Neural progenitor cell (in vitro differentiated cells): ENCODE results near the gene ZSWIM6. TPM values are rescaled to one million over a fixed set of nuclear protein-coding genes. Genes with fewer than 3 reads are reported as not detected.

Source experiments
- DNase-seq: peaks from one replicate; pipeline ENCODE4 v3.0.0-alpha.2; 2016; ENCODE audit warnings: low spot score
- H2AFZ ChIP-seq: fragments of 200-600 bp; sonication (generic); replicated peaks from 2 replicates; pipeline ENCODE4 v1.6.1; 2016; ENCODE audit warnings: antibody characterized with exemption
- H3F3A ChIP-seq: fragments of 200-600 bp; sonication (generic); 2 replicates; pipeline ENCODE4 v1.6.1; 2016; ENCODE audit warnings: antibody characterized with exemption, low read depth
- H3K27ac ChIP-seq: fragments of 200-600 bp; sonication (generic); 2 replicates; pipeline ENCODE4 v1.5.1; 2016; ENCODE audit warnings: mild to moderate bottlenecking
- H3K27me3 ChIP-seq: fragments of 200-600 bp; sonication (generic); 2 replicates; pipeline ENCODE4 v1.6.1; 2016; ENCODE audit warnings: mild to moderate bottlenecking, moderate library complexity
- H3K36me3 ChIP-seq: fragments of 200-600 bp; sonication (generic); 2 replicates; pipeline ENCODE4 v1.5.1; 2016
- H3K4me1 ChIP-seq: fragments of 200-600 bp; sonication (generic); 2 replicates; pipeline ENCODE4 v1.6.1; 2016; ENCODE audit warnings: mixed run types
- H3K4me2 ChIP-seq: fragments of 200-600 bp; sonication (generic); 2 replicates; pipeline ENCODE4 v1.6.1; 2016
- H3K4me3 ChIP-seq: fragments of 200-600 bp; sonication (generic); 2 replicates; pipeline ENCODE4 v1.5.1; 2016
- H3K79me2 ChIP-seq: fragments of 200-600 bp; sonication (generic); 2 replicates; pipeline ENCODE4 v1.6.1; 2016; ENCODE audit warnings: low read depth
- H3K9ac ChIP-seq: fragments of 200-600 bp; sonication (generic); 2 replicates; pipeline ENCODE4 v1.6.1; 2016
- H3K9me3 ChIP-seq: fragments of 200-600 bp; sonication (generic); 2 replicates; pipeline ENCODE4 v1.5.1; 2016; ENCODE audit warnings: low read depth
- H4K20me1 ChIP-seq: fragments of 200-600 bp; sonication (generic); 2 replicates; pipeline ENCODE4 v1.6.1; 2016; ENCODE audit warnings: low read depth
- H3K27ac Mint-ChIP-seq: 3 replicates; pipeline ENCODE4 v1.8.0; 2021; ENCODE audit warnings: mixed read lengths
- H3K27me3 Mint-ChIP-seq: 2 replicates; pipeline ENCODE4 v1.8.0; 2022; ENCODE audit warnings: low read depth, mild to moderate bottlenecking, inconsistent platforms, moderate library complexity, mixed read lengths; ENCODE audit not compliant: insufficient read depth
- H3K36me3 Mint-ChIP-seq: 3 replicates; pipeline ENCODE4 v1.8.0; 2021; ENCODE audit warnings: mixed read lengths
- H3K4me1 Mint-ChIP-seq: 3 replicates; pipeline ENCODE4 v1.8.0; 2021; ENCODE audit warnings: mixed read lengths
- H3K4me3 Mint-ChIP-seq: 3 replicates; pipeline ENCODE4 v1.8.0; 2021; ENCODE audit warnings: mild to moderate bottlenecking, moderate library complexity, mixed read lengths
- H3K9me3 Mint-ChIP-seq: 3 replicates; pipeline ENCODE4 v1.8.0; 2020; ENCODE audit warnings: mixed read lengths
- EZH2 ChIP-seq: fragments of 200-600 bp; sonication (generic); IDR thresholded peaks from 2 replicates; pipeline ENCODE4 v1.6.1; 2017; ENCODE audit warnings: antibody characterized with exemption, mild to moderate bottlenecking, moderate library complexity
- EZH2phosphoT487 ChIP-seq: fragments of 200-600 bp; sonication (generic); IDR thresholded peaks from 2 replicates; pipeline ENCODE4 v1.6.1; 2017; ENCODE audit warnings: antibody characterized with exemption
- total RNA-seq: library from RNA; depleted of rRNA; stranded (reverse); fragments of >200 nt; gene quantifications from 2 replicates; pipeline ENCODE4 v1.2.3, GENCODE V29; 2015; ENCODE audit warnings: low replicate concordance
- TF ChIP-seq, protein P1 (sequence below): fragments of 200-600 bp; sonication (generic); IDR thresholded peaks from 2 replicates; pipeline ENCODE4 v1.5.1; 2017; ENCODE audit warnings: antibody characterized with exemption, mild to moderate bottlenecking

Gene ZSWIM6
- total RNA-seq, 1 donor from 2014 or later = 32.2 TPM

DNA sequence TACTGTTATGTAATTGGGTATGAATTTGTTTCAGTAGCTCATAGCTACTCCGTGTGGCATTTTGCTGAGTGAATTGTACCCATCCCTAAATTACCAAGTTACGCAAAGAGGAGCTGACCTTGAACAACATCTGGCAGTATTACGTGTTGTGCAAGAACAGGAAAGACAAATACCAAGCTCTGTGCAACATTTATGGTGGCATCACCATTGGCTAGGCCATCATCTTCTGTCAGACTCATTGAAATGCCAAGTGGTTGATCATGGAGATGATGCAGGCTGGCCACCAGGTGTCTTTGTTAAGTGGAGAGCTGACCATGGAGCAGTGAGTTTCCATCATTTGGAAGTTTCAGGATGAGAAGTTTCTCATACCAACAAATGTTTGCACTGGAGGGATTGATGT, 15.0 kb downstream of the ZSWIM6 start:
- no peaks in the 10 kb centered on the region for H3K36me3 ChIP-seq
- peaks cover 99% of the 10 kb centered on the region for H3K79me2 ChIP-seq
- no peaks in the 10 kb centered on the region for H3F3A ChIP-seq
- Mint-ChIP-seq H3K9me3 (peaks cover 46% of the 10 kb centered on the region), H3K27me3 (no peaks in the 10 kb centered on the region), H3K4me1 (peaks cover under 1% of the 10 kb centered on the region), H3K36me3 (peaks cover 40% of the 10 kb centered on the region), H3K27ac (no peak overlapping the region), H3K4me3 (no peak overlapping the region)
- H3K4me2 ChIP-seq = no peak overlapping the region
- H3K9ac ChIP-seq = no peak overlapping the region
- H2AFZ ChIP-seq = no peak overlapping the region
- no peaks in the 10 kb centered on the region for H3K9me3 ChIP-seq
- peaks cover 4% of the 10 kb centered on the region for H3K4me1 ChIP-seq
- H3K27ac ChIP-seq = no peak overlapping the region
- H3K27me3 ChIP-seq = no peaks in the 10 kb centered on the region
- H3K4me3 ChIP-seq = no peak overlapping the region
- no peak for DNase-seq
- TF ChIP-seq, protein P1, sequence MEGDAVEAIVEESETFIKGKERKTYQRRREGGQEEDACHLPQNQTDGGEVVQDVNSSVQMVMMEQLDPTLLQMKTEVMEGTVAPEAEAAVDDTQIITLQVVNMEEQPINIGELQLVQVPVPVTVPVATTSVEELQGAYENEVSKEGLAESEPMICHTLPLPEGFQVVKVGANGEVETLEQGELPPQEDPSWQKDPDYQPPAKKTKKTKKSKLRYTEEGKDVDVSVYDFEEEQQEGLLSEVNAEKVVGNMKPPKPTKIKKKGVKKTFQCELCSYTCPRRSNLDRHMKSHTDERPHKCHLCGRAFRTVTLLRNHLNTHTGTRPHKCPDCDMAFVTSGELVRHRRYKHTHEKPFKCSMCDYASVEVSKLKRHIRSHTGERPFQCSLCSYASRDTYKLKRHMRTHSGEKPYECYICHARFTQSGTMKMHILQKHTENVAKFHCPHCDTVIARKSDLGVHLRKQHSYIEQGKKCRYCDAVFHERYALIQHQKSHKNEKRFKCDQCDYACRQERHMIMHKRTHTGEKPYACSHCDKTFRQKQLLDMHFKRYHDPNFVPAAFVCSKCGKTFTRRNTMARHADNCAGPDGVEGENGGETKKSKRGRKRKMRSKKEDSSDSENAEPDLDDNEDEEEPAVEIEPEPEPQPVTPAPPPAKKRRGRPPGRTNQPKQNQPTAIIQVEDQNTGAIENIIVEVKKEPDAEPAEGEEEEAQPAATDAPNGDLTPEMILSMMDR = no peak
- TF ChIP-seq EZH2phosphoT487 = no peak
- no peak for TF ChIP-seq EZH2
- peaks cover 91% of the 10 kb centered on the region for H4K20me1 ChIP-seq

DNA sequence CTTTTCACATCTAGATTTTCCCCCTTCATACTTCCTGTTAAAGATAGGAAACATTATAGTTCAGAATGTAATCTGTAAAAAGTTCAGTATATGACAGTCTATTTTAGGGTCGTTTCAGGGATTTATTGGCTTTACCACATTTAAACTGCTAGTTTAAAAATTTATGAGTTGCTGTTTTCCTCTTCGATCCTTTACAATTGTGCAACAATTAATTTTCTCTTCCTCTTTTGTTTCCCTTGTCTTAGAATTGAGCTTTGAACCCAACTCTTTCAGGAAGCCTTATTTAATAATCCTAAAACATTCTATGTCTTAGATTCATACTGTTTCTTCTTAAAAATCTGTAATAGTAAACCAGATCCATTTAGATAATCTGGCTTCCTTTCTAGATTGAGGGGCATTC, 16.4 kb downstream of the ZSWIM6 start:
- H3K36me3 ChIP-seq = no peaks in the 10 kb centered on the region
- peaks cover 4% of the 10 kb centered on the region for H3K4me1 ChIP-seq
- no peak overlapping the region for H3K27ac ChIP-seq
- H3K4me2 ChIP-seq = no peak overlapping the region
- no peaks in the 10 kb centered on the region for H3F3A ChIP-seq
- DNase-seq = no peak
- no peak overlapping the region for H2AFZ ChIP-seq
- TF ChIP-seq, protein P1 = no peak
- TF ChIP-seq EZH2phosphoT487 = no peak
- no peak for TF ChIP-seq EZH2
- H3K9me3 Mint-ChIP-seq = peaks cover 45% of the 10 kb centered on the region
- H4K20me1 ChIP-seq = peaks cover 91% of the 10 kb centered on the region
- no peak overlapping the region for H3K4me3 ChIP-seq
- H3K4me1 Mint-ChIP-seq = peaks cover 5% of the 10 kb centered on the region
- H3K4me3 Mint-ChIP-seq = no peak overlapping the region
- H3K27me3 Mint-ChIP-seq = no peaks in the 10 kb centered on the region
- H3K79me2 ChIP-seq = peaks cover 99% of the 10 kb centered on the region
- H3K27ac Mint-ChIP-seq = no peak overlapping the region
- no peak overlapping the region for H3K9ac ChIP-seq
- no peaks in the 10 kb centered on the region for H3K9me3 ChIP-seq
- no peaks in the 10 kb centered on the region for H3K27me3 ChIP-seq
- H3K36me3 Mint-ChIP-seq = peaks cover 44% of the 10 kb centered on the region

DNA sequence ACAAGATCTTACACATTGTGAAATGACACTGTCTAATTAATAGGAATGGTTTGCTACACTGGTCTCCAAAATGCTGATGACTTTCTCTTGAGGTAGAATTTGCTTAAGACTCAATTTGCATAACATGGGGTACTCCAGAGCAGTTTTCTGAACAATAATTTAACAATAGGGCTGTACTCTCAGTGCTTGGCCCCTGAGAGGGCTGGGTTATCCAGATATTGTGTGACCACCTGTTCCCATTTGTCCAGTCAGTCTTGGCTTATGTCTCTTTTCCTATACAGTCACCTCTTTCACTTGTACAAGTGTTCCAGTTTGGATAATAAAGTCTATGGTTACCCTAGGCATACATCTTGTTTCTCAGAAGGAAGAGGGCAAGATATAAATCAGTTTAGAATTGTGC, 17.9 kb downstream of the ZSWIM6 start:
- no peak overlapping the region for H3K4me3 ChIP-seq
- H4K20me1 ChIP-seq = peaks cover 91% of the 10 kb centered on the region
- Mint-ChIP-seq H3K27ac (no peak overlapping the region), H3K9me3 (peaks cover 35% of the 10 kb centered on the region), H3K4me3 (no peak overlapping the region), H3K36me3 (peaks cover 35% of the 10 kb centered on the region), H3K27me3 (no peaks in the 10 kb centered on the region), H3K4me1 (peaks cover 5% of the 10 kb centered on the region)
- H3K4me1 ChIP-seq = peaks cover 4% of the 10 kb centered on the region
- H3K4me2 ChIP-seq = no peak overlapping the region
- H3F3A ChIP-seq = no peaks in the 10 kb centered on the region
- peaks cover 99% of the 10 kb centered on the region for H3K79me2 ChIP-seq
- H2AFZ ChIP-seq = no peak overlapping the region
- DNase-seq = no peak
- no peaks in the 10 kb centered on the region for H3K9me3 ChIP-seq
- TF ChIP-seq EZH2phosphoT487 = no peak
- TF ChIP-seq EZH2 = no peak
- TF ChIP-seq, protein P1 = no peak
- H3K9ac ChIP-seq = no peak overlapping the region
- no peak overlapping the region for H3K27ac ChIP-seq
- no peaks in the 10 kb centered on the region for H3K27me3 ChIP-seq
- no peaks in the 10 kb centered on the region for H3K36me3 ChIP-seq
